Measurements from ENCODE around the gene ZNF695. TPM values are rescaled to one million over a fixed set of nuclear protein-coding genes. Genes with fewer than 3 reads are reported as not detected.
"Not testable (repeated sequence)": the region's sequence is repeated elsewhere in the genome, so short reads cannot be mapped to it uniquely, and the experiment has no call there.

ZNF695 gene
- total RNA-seq, 1 experiment from 2014 or later = 0.63 TPM

DNA sequence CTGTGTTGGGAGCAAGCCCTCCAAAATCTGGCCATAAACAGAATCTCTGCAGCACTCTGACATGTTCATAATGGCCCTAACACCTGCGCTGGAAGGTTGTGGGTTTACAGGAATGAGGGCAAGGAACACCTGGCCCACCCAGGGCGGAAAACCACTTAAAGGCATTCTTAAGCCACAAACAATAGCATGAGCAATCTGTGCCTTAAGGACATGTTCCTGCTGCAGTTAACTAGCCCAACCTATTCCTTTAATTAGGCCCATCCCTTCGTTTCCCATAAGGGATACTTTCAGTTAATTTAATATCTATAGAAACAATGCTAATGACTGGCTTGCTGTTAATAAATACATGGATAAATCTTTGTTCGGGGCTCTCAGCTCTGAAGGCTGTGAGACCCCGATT lies 16.8 kb upstream of the ZNF695 start:
- H3K4me3 ChIP-seq (ENCODE audit: low read length); H3K4me1 ChIP-seq (ENCODE audit: low read length); H3K9ac ChIP-seq (ENCODE audit: low read length); H3K27ac ChIP-seq (ENCODE audit: low read length); H4K20me1 ChIP-seq (ENCODE audit: insufficient read depth, low read depth, low read length); H2AFZ ChIP-seq (ENCODE audit: low read length); H3K79me2 ChIP-seq (ENCODE audit: low read length); H3K27me3 ChIP-seq (ENCODE audit: low read length); H3K9me2 ChIP-seq (replicated peaks; ENCODE audit: insufficient read depth, low read length); H3K9me3 ChIP-seq (ENCODE audit: low read length); DNase-seq; H3K4me2 ChIP-seq (ENCODE audit: low read depth, low read length, poor library complexity, severe bottlenecking); H3K36me3 ChIP-seq (ENCODE audit: insufficient read depth, low read length): not testable (repeated sequence)

DNA sequence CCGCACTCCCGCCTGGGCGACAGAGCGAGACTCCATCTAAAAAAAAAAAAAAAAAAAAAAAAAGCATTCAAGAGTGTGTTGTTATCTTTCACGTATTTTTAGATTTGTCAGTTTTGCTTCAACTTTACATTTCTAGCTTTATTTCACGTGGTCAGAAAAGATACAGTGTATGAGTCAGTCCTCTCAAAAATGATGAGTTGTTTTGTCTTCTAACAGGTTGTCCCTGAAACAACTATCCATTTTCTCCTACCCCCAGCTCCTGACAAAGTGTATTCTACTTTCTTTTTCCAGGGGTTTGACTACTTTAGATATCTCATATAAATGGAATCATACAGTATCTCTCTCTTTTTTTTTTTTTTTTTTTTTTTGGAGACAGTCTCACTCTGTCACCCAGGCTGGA lies 5.5 kb upstream of the ZNF695 start:
- no peak overlapping the region for H3K9ac ChIP-seq (ENCODE audit: low read length)
- no peaks in the 10 kb centered on the region for H3K36me3 ChIP-seq (ENCODE audit: insufficient read depth, low read length)
- H3K79me2 ChIP-seq (ENCODE audit: low read length) = no peaks in the 10 kb centered on the region
- no peak overlapping the region for H3K4me3 ChIP-seq (ENCODE audit: low read length)
- no peak for DNase-seq
- no peak overlapping the region for H3K4me2 ChIP-seq (ENCODE audit: low read depth, low read length, poor library complexity, severe bottlenecking)
- no peaks in the 10 kb centered on the region for H4K20me1 ChIP-seq (ENCODE audit: insufficient read depth, low read depth, low read length)
- H3K27ac ChIP-seq (ENCODE audit: low read length) = no peak overlapping the region
- no peaks in the 10 kb centered on the region for H3K4me1 ChIP-seq (ENCODE audit: low read length)
- no peak overlapping the region for H2AFZ ChIP-seq (ENCODE audit: low read length)
- no peaks in the 10 kb centered on the region for H3K27me3 ChIP-seq (ENCODE audit: low read length)
- H3K9me2 ChIP-seq (replicated peaks; ENCODE audit: insufficient read depth, low read length) = no peaks in the 10 kb centered on the region
- no peaks in the 10 kb centered on the region for H3K9me3 ChIP-seq (ENCODE audit: low read length)

DNA sequence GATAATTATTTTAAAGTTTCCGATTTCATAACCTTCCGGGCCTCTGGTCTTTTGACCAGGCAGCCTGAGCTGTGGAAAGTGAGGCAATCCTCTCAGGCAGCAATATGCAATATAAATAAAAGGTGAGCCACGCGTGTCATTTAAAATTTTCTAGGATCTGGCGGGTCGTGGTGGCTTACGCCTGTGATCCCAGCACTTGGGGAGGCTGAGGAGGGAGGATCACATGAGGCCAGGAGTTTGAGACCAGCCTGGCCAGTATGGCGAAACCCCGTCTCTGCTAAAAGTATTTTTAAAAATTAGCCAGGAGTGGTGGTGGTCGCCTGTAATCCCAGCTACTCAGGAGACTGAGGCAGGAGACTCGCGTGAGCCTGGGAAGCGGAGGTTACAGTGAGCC lies 546 bp upstream of the ZNF695 start:
- H3K27ac ChIP-seq (ENCODE audit: low read length) = no peak overlapping the region
- H3K9me2 ChIP-seq (replicated peaks; ENCODE audit: insufficient read depth, low read length) = no peaks in the 10 kb centered on the region
- no peak overlapping the region for H3K4me3 ChIP-seq (ENCODE audit: low read length)
- H3K36me3 ChIP-seq (ENCODE audit: insufficient read depth, low read length) = no peaks in the 10 kb centered on the region
- no peak overlapping the region for H3K9ac ChIP-seq (ENCODE audit: low read length)
- no peaks in the 10 kb centered on the region for H4K20me1 ChIP-seq (ENCODE audit: insufficient read depth, low read depth, low read length)
- no peaks in the 10 kb centered on the region for H3K9me3 ChIP-seq (ENCODE audit: low read length)
- no peak for DNase-seq
- H3K4me1 ChIP-seq (ENCODE audit: low read length) = no peaks in the 10 kb centered on the region
- no peaks in the 10 kb centered on the region for H3K79me2 ChIP-seq (ENCODE audit: low read length)
- no peak overlapping the region for H2AFZ ChIP-seq (ENCODE audit: low read length)
- 0 out of 2 replicates have a peak, but pooled peaks cover 3% of the 10 kb centered on the region for H3K27me3 ChIP-seq (ENCODE audit: low read length)
- no peak overlapping the region for H3K4me2 ChIP-seq (ENCODE audit: low read depth, low read length, poor library complexity, severe bottlenecking)

DNA sequence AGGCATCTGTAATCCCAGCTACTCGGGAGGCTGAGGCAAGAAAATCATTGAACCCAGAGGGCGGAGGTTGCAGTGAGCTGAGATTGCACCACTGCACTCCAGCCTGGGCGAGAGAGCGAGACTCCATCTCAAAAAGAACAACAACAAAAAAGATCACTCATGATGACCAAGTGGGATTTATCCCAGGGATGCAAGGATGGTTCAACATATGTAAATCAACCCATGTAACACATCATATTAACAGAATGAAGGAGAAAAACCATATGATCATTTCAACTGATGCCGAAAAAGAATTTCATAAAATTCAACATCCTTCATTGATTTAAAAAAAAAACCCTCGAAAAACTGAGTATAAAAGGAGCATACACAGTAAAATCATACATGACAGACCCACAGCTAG lies 3.8 kb downstream of the ZNF695 start:
- H3K9me3 ChIP-seq (ENCODE audit: low read length); H3K4me2 ChIP-seq (ENCODE audit: low read depth, low read length, poor library complexity, severe bottlenecking); H3K4me1 ChIP-seq (ENCODE audit: low read length); H3K36me3 ChIP-seq (ENCODE audit: insufficient read depth, low read length); H3K9me2 ChIP-seq (replicated peaks; ENCODE audit: insufficient read depth, low read length); H3K9ac ChIP-seq (ENCODE audit: low read length); H3K4me3 ChIP-seq (ENCODE audit: low read length); H3K27ac ChIP-seq (ENCODE audit: low read length); DNase-seq; H3K79me2 ChIP-seq (ENCODE audit: low read length); H3K27me3 ChIP-seq (ENCODE audit: low read length); H4K20me1 ChIP-seq (ENCODE audit: insufficient read depth, low read depth, low read length); H2AFZ ChIP-seq (ENCODE audit: low read length): not testable (repeated sequence)

DNA sequence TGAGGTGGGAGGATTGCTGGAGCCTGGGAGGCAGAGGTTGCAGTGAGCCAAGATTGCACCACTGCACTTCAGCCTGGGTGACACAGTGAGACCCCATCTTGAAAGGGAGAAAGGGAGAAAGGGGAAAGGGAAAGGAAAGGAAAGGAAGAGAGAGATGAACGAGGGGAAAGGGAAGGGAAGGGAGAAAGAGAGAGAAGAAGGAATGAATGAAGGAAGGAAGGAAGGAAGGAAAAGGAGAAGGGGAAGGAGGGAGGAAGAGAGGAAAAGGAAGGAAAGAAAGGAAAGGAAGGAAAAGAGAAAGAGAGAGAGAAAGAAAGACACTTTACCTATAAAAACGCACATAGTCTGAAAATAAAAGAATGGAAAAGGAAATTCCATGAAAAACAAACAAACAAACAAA lies 18.0 kb downstream of the ZNF695 start:
- Histone ChIP-seq H3K79me2 (ENCODE audit: low read length) (no peaks in the 10 kb centered on the region), H3K27ac (ENCODE audit: low read length) (no peak overlapping the region), H3K27me3 (ENCODE audit: low read length) (no peaks in the 10 kb centered on the region), H3K9me3 (ENCODE audit: low read length) (peaks cover 42% of the 10 kb centered on the region), H3K4me3 (ENCODE audit: low read length) (no peak overlapping the region), H2AFZ (ENCODE audit: low read length) (no peak overlapping the region), H3K4me1 (ENCODE audit: low read length) (no peaks in the 10 kb centered on the region), H3K9me2 (replicated peaks; ENCODE audit: insufficient read depth, low read length) (no peaks in the 10 kb centered on the region), H3K9ac (ENCODE audit: low read length) (no peak overlapping the region), H4K20me1 (ENCODE audit: insufficient read depth, low read depth, low read length) (no peaks in the 10 kb centered on the region), H3K36me3 (ENCODE audit: insufficient read depth, low read length) (no peaks in the 10 kb centered on the region), H3K4me2 (ENCODE audit: low read depth, low read length, poor library complexity, severe bottlenecking) (no peak overlapping the region)
- no peak for DNase-seq

DNA sequence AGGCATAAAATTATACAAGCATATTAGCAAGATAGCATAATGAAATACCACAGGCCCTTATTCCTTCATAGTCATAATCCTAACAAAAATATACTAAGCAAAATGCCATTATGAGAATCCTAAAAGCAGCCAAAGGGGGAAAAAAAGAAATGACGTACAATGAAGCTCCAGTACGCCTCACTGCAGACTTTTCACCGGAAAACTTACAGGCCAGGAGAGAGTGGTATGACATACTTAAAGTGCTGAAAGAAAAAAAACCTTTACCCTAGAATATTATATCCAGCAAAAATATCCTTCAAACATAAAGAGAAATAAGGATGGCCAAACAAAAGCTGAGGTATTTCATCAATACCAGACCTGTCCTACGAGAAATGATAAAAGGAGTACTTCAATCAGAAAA lies 19.5 kb downstream of the ZNF695 start:
- H3K79me2 ChIP-seq (ENCODE audit: low read length) = no peaks in the 10 kb centered on the region
- H3K27ac ChIP-seq (ENCODE audit: low read length) = no peak overlapping the region
- no peak overlapping the region for H2AFZ ChIP-seq (ENCODE audit: low read length)
- DNase-seq = no peak
- H3K9me2 ChIP-seq (replicated peaks; ENCODE audit: insufficient read depth, low read length) = no peaks in the 10 kb centered on the region
- no peak overlapping the region for H3K4me3 ChIP-seq (ENCODE audit: low read length)
- no peak overlapping the region for H3K9ac ChIP-seq (ENCODE audit: low read length)
- H3K9me3 ChIP-seq (ENCODE audit: low read length) = peaks cover 49% of the 10 kb centered on the region
- H4K20me1 ChIP-seq (ENCODE audit: insufficient read depth, low read depth, low read length) = no peaks in the 10 kb centered on the region
- no peaks in the 10 kb centered on the region for H3K36me3 ChIP-seq (ENCODE audit: insufficient read depth, low read length)
- H3K4me1 ChIP-seq (ENCODE audit: low read length) = no peaks in the 10 kb centered on the region
- no peaks in the 10 kb centered on the region for H3K27me3 ChIP-seq (ENCODE audit: low read length)
- H3K4me2 ChIP-seq (ENCODE audit: low read depth, low read length, poor library complexity, severe bottlenecking) = no peak overlapping the region

DNA sequence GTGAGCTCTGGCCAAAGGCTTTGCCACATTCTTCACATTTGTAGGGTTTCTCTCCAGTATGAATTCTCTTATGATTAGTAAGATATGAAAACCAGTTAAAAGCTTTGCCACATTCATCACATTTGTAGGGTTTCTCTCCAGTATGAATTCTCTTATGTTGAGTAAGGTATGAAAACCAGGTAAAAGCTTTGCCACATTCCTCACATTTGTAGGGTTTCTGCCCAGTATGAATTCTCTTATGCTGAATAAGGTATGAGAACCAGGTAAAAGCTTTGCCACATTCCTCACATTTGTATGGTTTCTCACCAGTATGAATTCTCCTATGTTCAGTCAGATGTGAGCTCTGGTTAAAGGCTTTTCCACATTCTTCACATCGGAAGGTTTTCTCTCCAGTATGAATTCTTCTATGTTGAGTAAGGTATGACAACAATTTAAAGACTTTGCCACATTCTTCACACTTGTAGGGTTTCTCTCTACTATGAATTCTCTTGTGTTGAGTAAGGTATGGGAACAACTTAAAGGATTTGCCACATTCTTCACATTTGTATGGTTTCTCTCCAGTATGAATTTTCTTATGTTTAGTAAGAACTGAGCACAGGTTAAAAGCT lies 20.7 kb downstream of the ZNF695 start:
- no peak overlapping the region for H2AFZ ChIP-seq (ENCODE audit: low read length)
- no peak overlapping the region for H3K9ac ChIP-seq (ENCODE audit: low read length)
- H4K20me1 ChIP-seq (ENCODE audit: insufficient read depth, low read depth, low read length) = no peaks in the 10 kb centered on the region
- H3K27ac ChIP-seq (ENCODE audit: low read length) = no peak overlapping the region
- H3K27me3 ChIP-seq (ENCODE audit: low read length) = no peaks in the 10 kb centered on the region
- H3K36me3 ChIP-seq (ENCODE audit: insufficient read depth, low read length) = no peaks in the 10 kb centered on the region
- no peaks in the 10 kb centered on the region for H3K79me2 ChIP-seq (ENCODE audit: low read length)
- H3K4me2 ChIP-seq (ENCODE audit: low read depth, low read length, poor library complexity, severe bottlenecking) = no peak overlapping the region
- peaks cover 44% of the 10 kb centered on the region for H3K9me3 ChIP-seq (ENCODE audit: low read length)
- DNase-seq = no peak
- no peaks in the 10 kb centered on the region for H3K4me1 ChIP-seq (ENCODE audit: low read length)
- H3K9me2 ChIP-seq (replicated peaks; ENCODE audit: insufficient read depth, low read length) = no peaks in the 10 kb centered on the region
- no peak overlapping the region for H3K4me3 ChIP-seq (ENCODE audit: low read length)

DNA sequence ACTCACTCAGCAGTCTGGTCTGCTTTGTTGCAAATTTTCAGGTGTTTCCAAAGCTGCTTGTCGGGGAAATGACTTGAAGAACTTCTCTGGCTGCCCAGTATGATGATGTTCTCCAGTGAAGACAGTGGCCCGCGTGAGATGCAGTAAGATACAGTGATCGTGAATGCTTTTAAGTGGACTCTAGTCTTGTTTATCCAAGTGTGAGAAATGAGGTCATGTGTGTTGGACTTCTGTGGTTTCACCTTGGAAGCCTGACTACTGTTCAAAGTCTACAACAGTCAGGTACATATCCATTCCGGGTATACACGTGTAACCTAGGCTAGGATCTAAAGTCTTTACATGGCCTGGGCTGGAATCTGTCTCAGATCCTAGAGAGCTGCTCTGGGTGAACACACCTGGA lies 29.1 kb downstream of the ZNF695 start:
- DNase-seq = no peak
- Histone ChIP-seq H3K36me3 (ENCODE audit: insufficient read depth, low read length) (no peaks in the 10 kb centered on the region), H4K20me1 (ENCODE audit: insufficient read depth, low read depth, low read length) (no peaks in the 10 kb centered on the region), H3K9me2 (replicated peaks; ENCODE audit: insufficient read depth, low read length) (no peaks in the 10 kb centered on the region), H3K79me2 (ENCODE audit: low read length) (no peaks in the 10 kb centered on the region), H3K4me1 (ENCODE audit: low read length) (no peaks in the 10 kb centered on the region), H2AFZ (ENCODE audit: low read length) (no peak overlapping the region), H3K4me2 (ENCODE audit: low read depth, low read length, poor library complexity, severe bottlenecking) (no peak overlapping the region), H3K9ac (ENCODE audit: low read length) (no peak overlapping the region), H3K27me3 (ENCODE audit: low read length) (no peaks in the 10 kb centered on the region), H3K27ac (ENCODE audit: low read length) (no peak overlapping the region), H3K9me3 (ENCODE audit: low read length) (peaks cover 8% of the 10 kb centered on the region), H3K4me3 (ENCODE audit: low read length) (no peak overlapping the region)

DNA sequence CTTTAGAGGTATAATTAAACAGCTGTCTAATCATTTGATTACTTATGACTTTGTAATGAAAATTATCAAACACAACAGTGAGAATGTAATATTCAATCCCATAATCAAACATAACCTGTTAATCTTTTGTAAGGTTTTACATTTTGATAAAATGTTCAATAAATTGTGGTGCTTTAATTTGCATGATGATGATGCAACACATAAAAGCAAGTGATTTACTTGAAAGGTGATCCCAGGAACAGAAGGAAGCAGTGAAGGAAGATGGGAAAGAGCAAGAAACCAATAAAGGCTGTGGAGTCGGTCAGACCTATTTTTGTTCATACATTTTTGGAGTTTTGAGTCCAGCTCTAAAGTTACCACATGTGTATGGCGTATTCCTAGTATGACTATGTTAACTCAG lies 29.6 kb downstream of the ZNF695 start:
- Histone ChIP-seq H3K9me3 (ENCODE audit: low read length) (peaks cover 8% of the 10 kb centered on the region), H3K4me3 (ENCODE audit: low read length) (no peak overlapping the region), H3K9me2 (replicated peaks; ENCODE audit: insufficient read depth, low read length) (no peaks in the 10 kb centered on the region), H4K20me1 (ENCODE audit: insufficient read depth, low read depth, low read length) (no peaks in the 10 kb centered on the region), H3K4me1 (ENCODE audit: low read length) (no peaks in the 10 kb centered on the region), H3K36me3 (ENCODE audit: insufficient read depth, low read length) (no peaks in the 10 kb centered on the region), H3K27ac (ENCODE audit: low read length) (no peak overlapping the region), H3K27me3 (ENCODE audit: low read length) (no peaks in the 10 kb centered on the region), H2AFZ (ENCODE audit: low read length) (no peak overlapping the region), H3K4me2 (ENCODE audit: low read depth, low read length, poor library complexity, severe bottlenecking) (no peak overlapping the region), H3K79me2 (ENCODE audit: low read length) (no peaks in the 10 kb centered on the region), H3K9ac (ENCODE audit: low read length) (no peak overlapping the region)
- no peak for DNase-seq
